MM.1S (cell line): ENCODE measurements around the gene RPTOR.

Experiments
- DNase-seq: peaks from one replicate; pipeline ENCODE4 v3.0.0-alpha.2; 2015
- H2AFZ ChIP-seq: fragments of 300-600 bp; sonication (generic); 2 replicates; pipeline ENCODE4 v1.6.0; 2016; ENCODE audit warnings: antibody characterized with exemption, low read length
- H3F3A ChIP-seq: fragments of 300-600 bp; sonication (generic); 2 replicates; pipeline ENCODE4 v1.6.1; 2016; ENCODE audit warnings: mild to moderate bottlenecking, antibody characterized with exemption, low read length, moderate library complexity, mixed read lengths; ENCODE audit not compliant: insufficient read depth
- H3K27ac ChIP-seq: fragments of 300-600 bp; sonication (generic); 2 replicates; pipeline ENCODE4 v1.5.1; 2016; ENCODE audit warnings: mild to moderate bottlenecking, low read length
- H3K27me3 ChIP-seq: fragments of 300-600 bp; sonication (generic); replicated peaks from 2 replicates; pipeline ENCODE4 v1.6.0; 2016; ENCODE audit warnings: low read length; ENCODE audit not compliant: insufficient read depth
- H3K36me3 ChIP-seq: fragments of 300-600 bp; sonication (generic); replicated peaks from 2 replicates; pipeline ENCODE4 v1.6.1; 2016; ENCODE audit warnings: mild to moderate bottlenecking, low read length, mixed read lengths; ENCODE audit not compliant: insufficient read depth
- H3K4me1 ChIP-seq: fragments of 300-600 bp; sonication (generic); 2 replicates; pipeline ENCODE4 v1.6.1; 2016; ENCODE audit warnings: low read length, mixed read lengths
- H3K4me2 ChIP-seq: fragments of 300-600 bp; sonication (generic); 2 replicates; pipeline ENCODE4 v1.6.0; 2016; ENCODE audit warnings: low read depth, low read length
- H3K4me3 ChIP-seq: fragments of 300-600 bp; sonication (generic); 2 replicates; pipeline ENCODE4 v1.5.1; 2016; ENCODE audit warnings: low read length, mixed read lengths
- H3K79me2 ChIP-seq: fragments of 300-600 bp; sonication (generic); 2 replicates; pipeline ENCODE4 v1.6.1; 2016; ENCODE audit warnings: mixed run types, low read length, mixed read lengths
- H3K9ac ChIP-seq: fragments of 300-600 bp; sonication (generic); 2 replicates; pipeline ENCODE4 v1.6.1; 2016; ENCODE audit warnings: low read length, mixed read lengths
- H3K9me2 ChIP-seq: fragments of 300-600 bp; sonication (generic); replicated peaks from 2 replicates; pipeline ENCODE4 v1.6.1; 2016; ENCODE audit warnings: mild to moderate bottlenecking, low read length, mixed read lengths; ENCODE audit not compliant: insufficient read depth
- H3K9me3 ChIP-seq: fragments of 300-600 bp; sonication (generic); replicated peaks from 2 replicates; pipeline ENCODE4 v1.6.1; 2016; ENCODE audit warnings: mild to moderate bottlenecking, low read length, mixed read lengths; ENCODE audit not compliant: insufficient read depth
- H4K20me1 ChIP-seq: fragments of 300-600 bp; sonication (generic); 2 replicates; pipeline ENCODE4 v1.6.1; 2016; ENCODE audit warnings: mild to moderate bottlenecking, low read length, moderate library complexity, mixed read lengths; ENCODE audit not compliant: insufficient read depth
- CTCF ChIP-seq: fragments of 300-600 bp; sonication (generic); IDR thresholded peaks from 2 replicates; pipeline ENCODE4 v1.5.1; 2016; ENCODE audit warnings: antibody characterized with exemption, low read length, mixed read lengths
- EZH2 ChIP-seq: fragments of 300-600 bp; sonication (generic); optimal IDR thresholded peaks from 2 replicates; pipeline ENCODE3; 2017; ENCODE audit warnings: low read depth, mild to moderate bottlenecking, antibody characterized with exemption, low read length, mixed read lengths
- EZH2phosphoT487 ChIP-seq: fragments of 300-600 bp; sonication (generic); IDR thresholded peaks from 2 replicates; pipeline ENCODE4 v1.6.1; 2018; ENCODE audit warnings: antibody characterized with exemption, low read length

RPTOR gene

GRCh38 chr17:80751946-80752581, 207.4 kb downstream of the RPTOR start:
- Histone ChIP-seq H3K4me1 (no peaks in the 10 kb centered on the region), H4K20me1 (no peaks in the 10 kb centered on the region; the same call in 1 of the 2 replicates), H3K27ac (no peak overlapping the region), H2AFZ (no peak overlapping the region), H3K36me3 (no peaks in the 10 kb centered on the region), H3K4me2 (no peak overlapping the region), H3F3A (no peaks in the 10 kb centered on the region), H3K79me2 (no peaks in the 10 kb centered on the region), H3K27me3 (no peaks in the 10 kb centered on the region), H3K4me3 (no peak overlapping the region), H3K9me3 (no peaks in the 10 kb centered on the region), H3K9me2 (no peaks in the 10 kb centered on the region), H3K9ac (no peak overlapping the region)
- no peak for TF ChIP-seq EZH2
- TF ChIP-seq CTCF = no peak
- no peak for TF ChIP-seq EZH2phosphoT487
- no peak for DNase-seq

GRCh38 chr17:80753685-80754345, 209.2 kb downstream of the RPTOR start:
- H4K20me1 ChIP-seq = no peaks in the 10 kb centered on the region; the same call in 1 of the 2 replicates
- H3K4me1 ChIP-seq = no peaks in the 10 kb centered on the region
- H3K4me2 ChIP-seq = no peak overlapping the region
- no peak overlapping the region for H2AFZ ChIP-seq
- TF ChIP-seq EZH2 = no peak
- no peak for TF ChIP-seq EZH2phosphoT487
- no peak for TF ChIP-seq CTCF
- no peaks in the 10 kb centered on the region for H3K9me2 ChIP-seq
- no peaks in the 10 kb centered on the region for H3K36me3 ChIP-seq
- no peak overlapping the region for H3K27ac ChIP-seq
- no peaks in the 10 kb centered on the region for H3K79me2 ChIP-seq
- no peaks in the 10 kb centered on the region for H3F3A ChIP-seq
- no peak overlapping the region for H3K9ac ChIP-seq
- H3K9me3 ChIP-seq = no peaks in the 10 kb centered on the region
- no peak overlapping the region for H3K4me3 ChIP-seq
- no peaks in the 10 kb centered on the region for H3K27me3 ChIP-seq
- DNase-seq = no peak

GRCh38 chr17:80754846-80755245, 210.2 kb downstream of the RPTOR start:
- Histone ChIP-seq H3K9me2 (no peaks in the 10 kb centered on the region), H3K79me2 (no peaks in the 10 kb centered on the region), H3K4me1 (no peaks in the 10 kb centered on the region), H3K4me3 (no peak overlapping the region), H2AFZ (no peak overlapping the region), H3K27me3 (no peaks in the 10 kb centered on the region), H3F3A (no peaks in the 10 kb centered on the region), H3K9ac (no peak overlapping the region), H3K9me3 (no peaks in the 10 kb centered on the region), H3K27ac (no peak overlapping the region), H4K20me1 (no peaks in the 10 kb centered on the region; the same call in 1 of the 2 replicates), H3K36me3 (no peaks in the 10 kb centered on the region), H3K4me2 (no peak overlapping the region)
- no peak for TF ChIP-seq EZH2phosphoT487
- TF ChIP-seq EZH2 = no peak
- no peak for TF ChIP-seq CTCF
- DNase-seq = no peak
